Stimulated activated CD8-positive, alpha-beta memory T cell treated with anti-CD3 and anti-CD28 coated beads, Interleukin-7, amount 100 ng/mL, for 24 hours (primary cell): ENCODE results near the gene HIP1.
"Not testable (repeated sequence)": the region's sequence is repeated elsewhere in the genome, so short reads cannot be mapped to it uniquely, and the experiment has no call there.

Source experiments
- DNase-seq: peaks from one replicate; pipeline ENCODE4 v3.0.0-alpha.2; 2020; ENCODE audit warnings: low read depth

Gene HIP1

DNA sequence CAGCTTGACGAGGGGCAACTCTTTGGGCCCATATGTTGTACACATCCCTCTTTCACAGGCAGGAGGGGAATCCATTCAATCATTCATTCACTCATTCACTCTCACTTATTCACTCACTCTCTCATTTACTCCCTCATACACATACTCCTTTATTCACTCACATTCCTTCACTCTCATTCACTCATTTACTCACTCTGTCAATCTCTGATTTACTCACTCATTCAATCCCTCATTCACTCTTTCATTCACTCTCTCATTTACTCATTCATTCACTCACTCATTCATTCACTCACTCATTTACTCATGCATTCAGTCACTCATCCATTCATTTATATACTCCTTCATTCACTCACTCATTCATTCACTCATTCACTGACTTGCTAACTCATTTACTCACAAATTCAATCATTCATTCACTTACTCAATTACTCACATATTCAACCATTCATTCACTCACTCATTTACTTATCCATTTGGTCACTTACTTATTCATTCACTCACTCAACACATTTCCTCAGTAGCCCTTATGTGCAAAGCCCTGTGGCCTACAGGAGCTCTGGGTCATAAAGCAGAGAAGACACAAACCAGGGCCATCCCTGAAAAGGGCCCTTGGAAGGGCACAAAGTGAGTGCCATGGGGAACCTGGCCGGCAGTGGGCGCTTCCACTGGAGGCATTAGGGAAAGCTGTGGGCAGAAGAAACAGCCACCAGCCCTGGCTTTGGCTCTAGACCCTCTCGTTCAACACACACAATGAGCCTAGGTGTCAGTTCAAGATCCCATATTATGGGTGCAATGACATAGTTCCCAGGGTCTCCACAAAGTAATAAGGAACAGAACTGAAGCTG lies 26.0 kb downstream of the HIP1 start:
- no peak for DNase-seq

DNA sequence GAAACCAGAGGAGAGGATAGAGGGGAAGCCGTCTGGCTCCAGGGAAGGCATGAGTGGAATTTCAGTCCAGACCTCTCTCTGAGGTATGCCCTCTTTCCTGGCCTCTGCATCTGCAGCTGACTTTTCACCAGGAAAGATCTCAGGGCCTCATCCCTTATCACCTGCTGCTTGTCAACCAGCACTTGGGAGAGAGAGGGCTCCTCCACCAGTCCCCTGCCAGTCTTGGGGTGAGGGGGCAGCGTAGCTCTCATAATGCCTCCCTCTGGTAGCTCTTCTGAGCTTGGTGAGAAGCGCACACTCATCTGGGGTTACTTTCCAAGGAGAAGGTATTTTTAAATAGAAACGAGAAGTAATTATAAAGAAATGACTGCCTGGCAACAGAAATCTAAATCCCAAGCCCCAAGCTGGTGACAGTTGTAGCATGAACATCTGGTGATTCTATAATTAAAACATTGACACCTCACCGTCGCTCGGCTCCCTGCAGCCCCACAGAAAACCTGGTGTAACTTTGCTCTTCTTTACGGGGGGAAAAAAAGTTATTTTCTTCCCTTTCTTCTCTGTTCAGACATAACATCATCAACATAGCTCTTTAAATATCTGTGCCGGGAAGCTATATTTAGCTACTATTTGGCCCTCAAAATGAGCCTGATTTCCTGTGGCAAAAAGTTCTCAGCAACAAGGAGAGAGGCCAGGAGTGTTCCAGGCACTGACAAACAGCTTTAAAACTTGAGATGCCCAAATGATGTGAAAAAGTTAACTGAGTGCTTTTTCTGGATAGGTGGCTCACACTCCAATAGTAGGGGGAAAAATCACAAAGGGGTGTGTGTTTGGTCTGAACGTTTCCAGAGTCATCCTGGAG lies 26.9 kb downstream of the HIP1 start:
- DNase-seq = no peak

DNA sequence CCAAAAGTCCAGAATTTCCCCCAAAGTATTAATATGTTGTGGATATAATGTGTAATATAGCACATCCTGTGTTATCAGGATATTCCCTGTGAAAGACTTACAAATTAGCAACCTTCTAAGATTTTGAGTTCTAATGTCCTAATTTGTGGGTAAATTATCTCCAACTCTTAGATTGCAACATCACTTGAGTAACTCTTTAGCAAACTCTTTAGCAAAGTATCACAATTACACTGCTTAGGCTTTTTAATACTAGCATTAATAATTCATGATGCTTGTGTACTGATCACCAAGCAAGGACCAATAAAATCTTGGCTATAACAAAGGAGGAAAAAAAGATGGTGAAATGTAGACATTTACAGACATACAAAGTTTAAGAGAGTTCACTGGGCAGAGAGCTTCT lies 27.7 kb downstream of the HIP1 start:
- DNase-seq = no peak

DNA sequence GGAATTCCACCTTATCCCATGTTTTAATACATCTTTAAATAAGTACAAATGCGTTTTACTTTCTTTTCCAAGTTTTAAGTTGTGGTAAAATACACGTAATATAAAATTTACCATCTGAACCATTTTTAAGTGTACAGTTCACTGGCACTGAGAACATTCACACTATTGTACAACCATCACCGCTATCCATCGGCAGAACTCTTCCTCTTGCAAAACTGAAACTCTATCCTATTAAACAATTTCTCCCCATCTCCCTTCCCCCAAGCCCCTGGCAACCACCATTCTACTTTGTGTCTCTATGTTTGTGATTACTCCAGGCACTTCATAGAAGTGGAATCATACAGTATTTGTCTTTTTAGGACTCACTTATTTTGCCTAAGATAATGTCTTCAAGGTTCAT lies 33.8 kb downstream of the HIP1 start:
- DNase-seq = no peak

DNA sequence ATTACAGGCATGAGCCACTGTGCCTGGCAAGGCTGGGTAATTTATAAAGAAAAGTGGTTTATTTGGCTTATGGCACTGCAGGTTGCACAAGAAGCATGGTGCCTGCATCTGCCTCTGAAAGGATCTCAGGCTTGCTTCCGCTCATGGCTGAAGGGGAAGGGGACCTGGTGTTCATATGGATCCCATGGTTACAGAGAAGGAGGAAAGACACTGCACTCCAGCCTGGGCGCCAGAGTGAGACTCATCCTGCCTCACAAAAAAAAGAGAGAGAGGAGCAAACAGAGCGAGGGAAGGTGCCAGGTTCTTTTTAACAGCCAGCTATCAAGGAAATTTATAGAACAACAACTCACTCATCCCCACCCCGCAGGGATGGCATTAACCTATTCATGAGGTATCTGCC lies 36.2 kb downstream of the HIP1 start:
- no peak for DNase-seq

DNA sequence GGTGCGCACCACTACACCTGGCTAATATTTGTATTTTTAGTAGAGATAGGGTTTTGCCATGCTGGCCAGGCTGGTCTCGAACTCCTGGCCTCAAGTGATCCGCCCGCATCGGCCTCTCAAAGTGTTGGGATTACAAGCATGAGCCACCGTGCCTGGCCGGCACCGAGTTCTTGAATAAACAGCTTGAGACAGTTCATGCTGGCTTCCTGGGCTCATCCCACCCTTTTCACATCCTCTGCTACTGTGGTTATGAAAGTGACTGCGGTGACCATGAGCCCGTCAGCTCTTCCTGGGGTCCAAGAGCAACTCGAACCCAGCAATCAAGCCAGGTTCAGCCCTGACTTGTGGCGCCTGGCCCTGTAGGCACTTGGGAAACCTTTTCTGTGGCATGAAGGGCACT lies 38.7 kb downstream of the HIP1 start:
- DNase-seq = no peak

DNA sequence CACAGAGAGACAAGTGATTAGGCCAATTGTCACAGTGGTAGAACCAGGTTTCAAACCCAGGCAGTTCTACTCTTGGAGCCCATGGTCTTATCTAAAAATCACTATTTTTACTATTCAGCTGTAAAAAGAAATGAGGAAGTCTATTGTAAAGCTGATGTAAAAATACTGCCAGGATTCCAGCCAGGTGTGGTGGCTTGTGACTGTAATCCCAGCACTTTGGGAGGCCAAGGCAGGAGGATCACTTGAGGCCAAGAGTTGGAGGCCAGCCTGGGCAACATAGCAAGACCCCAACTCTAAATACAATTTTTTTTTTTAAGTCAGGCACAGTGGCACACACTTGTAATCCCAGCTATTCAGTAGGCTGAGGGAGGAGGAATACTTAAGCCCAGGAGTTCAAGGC lies 40.4 kb downstream of the HIP1 start:
- no peak for DNase-seq

DNA sequence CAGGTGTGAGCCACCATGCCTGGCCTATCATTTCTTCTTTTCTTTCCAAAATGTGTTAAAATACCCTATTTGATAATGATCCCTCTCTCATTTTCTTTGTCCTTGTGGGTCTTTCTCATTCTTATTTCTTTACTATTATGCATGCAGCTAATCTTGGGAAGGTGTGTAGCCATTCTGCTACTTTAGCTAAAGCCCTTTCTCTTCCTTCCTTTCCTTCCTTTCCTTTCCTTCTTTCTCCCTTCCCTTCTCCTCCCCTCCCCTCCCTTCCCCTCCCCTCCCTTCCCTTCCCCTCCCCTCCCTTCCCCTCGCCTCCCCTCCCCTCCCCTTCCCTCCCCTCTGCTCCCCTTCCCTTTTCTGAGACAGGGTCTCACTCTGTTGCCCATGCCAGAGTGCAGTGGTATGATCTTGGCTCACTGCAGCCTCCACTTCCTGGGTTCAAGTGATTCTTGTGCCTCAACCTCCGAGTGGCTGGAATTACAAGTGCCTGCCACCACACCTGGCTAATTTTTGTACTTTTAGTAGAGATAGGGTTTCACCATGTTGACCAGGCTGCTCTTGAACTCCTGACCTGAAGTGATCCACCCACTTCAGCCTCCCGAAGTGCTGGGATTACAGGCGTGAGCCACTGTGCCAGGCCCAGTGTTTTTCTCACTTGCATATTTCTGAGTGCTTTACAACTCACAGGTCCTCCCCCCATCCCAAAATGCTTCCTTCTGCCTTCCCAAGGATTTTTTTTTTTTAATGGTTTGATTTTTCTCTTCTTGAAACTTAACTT lies 42.3 kb downstream of the HIP1 start:
- no peak for DNase-seq

DNA sequence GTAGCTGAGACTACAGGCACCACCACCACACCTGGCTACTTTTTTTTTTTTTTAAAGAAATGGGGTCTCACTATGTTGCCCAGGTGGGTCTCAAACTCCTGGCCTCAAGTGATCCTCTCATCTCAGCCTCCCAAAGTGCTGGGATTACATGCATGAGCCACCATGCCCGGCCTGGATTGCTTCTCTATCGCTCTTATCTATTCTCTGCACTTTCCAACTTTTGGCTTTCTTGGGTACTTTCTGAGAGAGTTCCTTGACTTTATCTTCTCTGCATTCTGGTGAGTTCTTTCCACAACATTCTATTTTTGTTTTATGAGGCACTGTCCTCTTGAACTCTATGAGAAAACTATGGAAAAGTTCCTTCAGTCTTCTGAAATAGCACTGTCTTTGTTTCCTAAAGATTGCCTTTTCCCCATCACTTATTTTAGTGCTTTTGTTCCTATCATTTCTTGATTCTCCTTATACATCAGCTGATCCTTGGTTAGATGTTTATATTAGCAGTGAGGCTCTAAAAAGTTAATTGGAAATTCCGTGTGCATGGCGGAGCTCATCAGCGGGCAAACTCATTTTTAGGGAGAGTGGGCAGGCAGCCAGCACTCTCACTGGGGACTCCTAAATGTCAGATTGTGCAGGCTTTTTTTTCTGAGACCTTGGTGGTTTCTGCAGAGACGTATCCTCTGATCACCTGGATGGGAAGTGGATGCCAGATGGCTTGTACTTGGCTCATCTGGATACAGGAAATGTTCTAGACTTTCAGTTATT lies 43.9 kb downstream of the HIP1 start:
- DNase-seq = no peak

DNA sequence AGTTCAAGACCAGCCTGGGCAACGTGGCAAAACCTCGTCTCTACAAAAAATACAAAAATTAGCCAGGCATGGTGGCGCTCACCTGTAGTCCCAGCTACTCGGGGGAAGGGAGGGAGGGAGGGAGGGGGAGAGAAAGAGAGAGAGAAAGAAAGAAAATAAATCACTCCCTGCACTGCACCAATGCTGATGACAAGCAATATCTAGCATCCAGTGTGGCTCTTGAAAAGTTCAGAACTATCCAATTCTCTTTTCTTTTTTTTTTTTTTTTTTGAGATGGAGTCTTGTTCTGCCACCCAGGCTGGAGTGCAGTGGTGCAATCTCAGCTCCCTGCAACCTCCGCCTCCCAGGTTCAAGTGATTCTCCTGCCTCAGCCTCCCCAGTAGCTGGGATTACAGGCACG lies 45.1 kb downstream of the HIP1 start:
- not testable (repeated sequence) for DNase-seq

DNA sequence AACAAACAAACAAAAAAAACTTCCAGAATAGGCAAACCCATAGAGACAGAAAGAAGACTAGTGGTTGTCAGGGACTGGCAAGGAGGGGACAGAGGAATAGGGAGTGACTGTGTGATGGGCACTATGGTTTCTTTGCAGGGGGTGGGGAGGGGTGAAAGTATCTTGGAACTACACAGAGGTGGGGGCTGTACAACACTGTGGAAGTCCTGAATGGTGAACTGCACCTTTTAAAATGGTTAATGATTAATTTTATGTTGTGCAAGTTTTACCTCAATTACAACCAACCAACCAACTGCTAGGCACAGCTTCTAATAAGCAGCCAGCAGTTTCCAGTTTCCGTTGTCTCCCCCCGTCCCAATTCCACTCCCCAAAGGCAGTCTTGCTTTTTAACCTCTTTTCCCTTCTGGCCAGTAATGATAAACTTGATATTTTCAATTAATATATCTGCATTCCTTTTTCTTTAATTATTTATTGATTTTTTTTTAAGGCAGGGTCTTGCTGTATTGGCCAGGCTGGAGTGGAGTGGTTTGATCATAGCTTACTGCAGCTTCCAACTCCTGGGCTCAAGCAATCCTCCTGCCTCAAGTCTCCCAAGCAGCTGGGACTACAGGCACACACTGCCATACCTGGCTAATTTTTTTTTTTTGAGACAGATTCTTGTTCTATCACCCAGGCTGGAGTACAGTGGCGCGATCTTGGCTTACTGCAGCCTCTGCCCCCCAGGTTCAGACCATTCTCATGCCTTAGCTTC lies 46.8 kb downstream of the HIP1 start:
- no peak for DNase-seq

DNA sequence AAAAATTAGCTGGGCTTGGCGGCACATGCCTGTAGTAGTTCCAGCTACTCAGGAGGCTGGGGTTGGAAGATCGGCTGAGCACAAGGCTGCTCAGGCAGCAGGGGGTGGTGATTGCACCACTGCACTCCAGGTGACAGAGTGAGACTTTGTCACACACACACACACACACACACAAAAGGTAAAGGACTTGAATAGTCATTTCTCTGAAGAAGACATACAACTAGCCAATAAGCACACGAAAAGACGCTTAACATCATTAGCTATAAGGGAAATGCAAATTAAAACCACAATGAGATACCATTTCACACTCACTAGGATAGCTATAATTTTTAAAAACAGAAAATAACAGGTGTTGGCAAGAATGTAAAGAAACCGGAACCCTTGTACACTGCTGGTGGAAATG lies 48.6 kb downstream of the HIP1 start:
- no peak for DNase-seq

DNA sequence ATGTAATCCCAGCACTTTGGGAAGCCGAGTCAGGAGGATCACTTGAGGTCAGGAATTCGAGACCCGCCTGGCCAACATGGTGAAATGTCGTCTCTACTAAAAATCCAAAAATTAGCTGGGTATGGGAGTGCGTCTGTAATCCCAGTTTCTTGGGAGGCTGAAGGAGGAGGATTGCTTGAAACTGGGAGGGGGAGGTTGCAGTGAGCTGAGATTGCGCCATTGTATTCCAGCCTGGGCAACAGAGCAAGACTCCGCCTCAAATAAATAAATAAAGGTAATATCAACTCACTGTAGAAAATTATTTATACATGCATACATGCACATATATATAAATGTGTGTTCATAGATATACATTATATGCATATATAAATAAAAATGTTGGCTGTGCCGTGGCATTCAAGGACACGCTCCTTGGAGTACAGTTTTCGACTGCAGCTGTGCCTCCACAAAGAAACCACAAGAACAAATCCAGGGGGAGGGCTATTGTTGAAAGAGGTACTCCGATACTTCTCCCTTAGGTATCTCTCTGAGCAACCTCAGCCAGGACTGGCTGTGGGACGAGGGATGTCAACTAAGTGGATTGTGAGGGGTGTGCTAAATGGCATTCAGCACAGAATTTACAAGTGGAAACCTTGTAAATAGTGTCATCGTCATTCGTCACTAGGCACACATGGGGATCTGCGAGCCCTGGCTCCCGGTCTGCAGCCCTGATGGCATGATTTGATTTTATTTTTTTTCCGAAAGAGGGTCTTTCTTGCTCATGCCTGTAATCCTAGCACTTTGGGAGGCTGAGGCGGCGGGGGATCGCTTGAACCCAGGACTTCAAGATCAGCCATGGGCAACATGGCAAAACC lies 49.3 kb downstream of the HIP1 start:
- no peak for DNase-seq

DNA sequence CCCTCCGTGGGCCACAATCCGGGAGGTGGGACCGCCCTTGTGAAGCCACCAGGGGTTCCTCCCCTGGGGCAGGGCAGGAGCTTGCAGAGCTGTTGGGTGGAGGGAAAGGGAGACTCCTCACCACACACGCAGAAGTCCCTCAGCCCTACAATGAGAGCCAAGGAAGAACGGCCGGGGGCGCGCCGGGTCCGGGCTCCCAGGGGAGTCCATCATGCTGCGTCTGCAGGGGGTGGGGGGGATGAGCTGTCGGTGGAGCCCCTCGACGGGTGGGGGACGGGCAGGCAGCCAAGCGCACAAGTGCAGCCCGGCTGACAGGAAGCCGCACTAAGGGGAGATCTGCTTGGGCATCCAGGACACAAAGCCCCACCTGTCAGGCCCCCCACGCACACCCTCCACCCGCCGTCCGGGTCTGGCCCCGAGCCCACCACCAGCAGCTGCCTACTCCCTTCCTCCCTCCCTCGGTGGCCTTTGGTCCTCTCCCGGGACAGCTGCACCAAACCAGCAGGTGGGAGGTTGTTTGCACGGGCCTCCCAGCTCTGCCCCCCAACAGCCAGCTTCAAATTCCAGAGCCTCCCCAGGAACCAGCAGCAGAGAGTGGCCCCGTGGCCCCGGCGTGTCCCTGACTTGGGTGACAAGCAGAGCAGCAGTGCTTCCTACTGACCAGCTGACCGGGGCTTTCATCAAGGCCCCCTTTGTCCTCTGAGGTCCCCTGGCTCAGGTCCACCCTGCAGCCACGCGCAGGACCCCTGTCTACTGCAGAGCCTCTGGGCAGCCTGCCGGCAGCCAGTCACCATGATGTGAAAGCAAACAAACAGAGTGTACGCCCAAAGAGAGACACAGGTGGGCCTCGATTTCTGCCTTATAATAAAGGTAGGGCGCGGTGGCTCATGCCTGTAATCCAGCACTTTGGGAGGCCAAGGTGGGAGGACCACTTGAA lies 50.3 kb downstream of the HIP1 start:
- no peak for DNase-seq

DNA sequence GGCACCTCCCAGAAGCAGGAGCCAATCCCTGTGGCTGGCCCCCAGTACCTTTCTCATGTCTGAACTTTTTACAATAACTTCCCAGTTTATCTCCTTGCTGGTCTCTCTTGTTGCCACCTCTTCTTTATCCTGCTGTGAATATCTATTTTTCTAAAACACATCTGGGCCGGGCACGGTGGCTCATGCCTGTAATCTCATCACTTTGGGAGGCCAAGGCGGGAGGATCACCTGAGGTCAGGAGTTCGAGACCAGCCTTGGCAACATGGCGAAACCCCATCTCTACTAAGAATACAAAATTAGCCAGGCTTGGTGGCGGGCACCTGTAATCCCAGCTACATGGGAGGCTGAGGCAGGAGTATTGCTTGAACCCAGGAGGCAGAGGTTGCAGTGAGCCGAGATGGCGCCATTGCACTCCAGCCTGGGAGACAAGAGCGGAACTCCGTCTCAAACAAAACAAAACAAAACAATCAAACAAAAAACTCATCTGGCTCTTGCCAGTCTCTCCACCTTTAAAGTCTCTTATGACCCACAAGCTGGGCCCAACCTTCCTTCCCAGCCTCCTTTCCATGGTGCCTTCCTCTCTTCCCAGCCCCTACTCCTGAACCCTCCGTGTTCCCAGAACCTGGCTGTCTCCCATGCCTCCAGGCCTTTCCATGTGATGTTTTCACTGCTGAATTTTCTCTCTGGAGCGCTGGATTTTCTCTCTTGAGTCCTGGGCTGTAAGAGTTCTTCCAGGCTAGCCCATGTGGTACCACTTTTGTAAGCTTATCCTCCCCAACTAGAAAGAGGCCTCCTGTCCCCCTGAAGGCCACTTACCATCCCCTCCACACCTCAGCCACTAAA lies 51.3 kb downstream of the HIP1 start:
- no peak for DNase-seq

DNA sequence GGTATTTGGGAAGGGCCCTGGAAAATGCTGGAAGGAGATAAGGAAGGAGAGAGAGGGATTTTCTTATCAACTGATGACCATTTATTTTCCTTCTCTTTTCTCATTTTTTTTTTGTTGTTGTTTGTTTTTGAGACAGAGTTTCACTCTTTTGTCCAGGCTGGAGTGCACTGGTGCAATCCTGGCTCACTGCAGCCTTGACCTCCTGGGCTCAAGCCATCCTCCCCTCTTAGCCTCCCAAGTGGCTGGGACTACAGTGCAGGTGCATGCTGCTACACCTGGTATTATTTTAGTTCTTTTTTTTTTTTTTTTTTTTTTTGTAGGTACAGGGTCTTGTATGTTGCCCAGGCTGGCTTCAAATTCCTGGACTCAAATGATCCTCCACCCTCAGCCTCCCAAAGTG lies 52.2 kb downstream of the HIP1 start:
- DNase-seq = no peak

DNA sequence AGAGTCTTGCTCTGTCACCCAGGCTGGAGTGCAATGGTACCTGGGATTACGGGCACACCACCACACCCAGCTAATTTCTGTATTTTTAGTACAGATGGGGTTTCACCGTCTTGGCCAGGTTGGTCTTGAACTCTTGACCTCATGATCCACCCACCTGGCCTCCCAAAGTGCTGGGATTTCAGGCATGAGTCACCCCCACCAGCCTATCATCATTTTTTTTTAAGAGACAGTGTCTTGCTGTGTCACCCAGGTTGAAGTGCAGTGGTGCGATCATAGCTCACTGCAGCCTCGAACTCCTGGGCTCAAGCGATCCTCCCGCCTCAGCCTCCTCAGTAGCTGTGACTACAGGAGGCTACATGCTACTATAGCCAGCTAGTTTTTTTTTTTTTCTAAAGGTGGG lies 56.7 kb downstream of the HIP1 start:
- not testable (repeated sequence) for DNase-seq

DNA sequence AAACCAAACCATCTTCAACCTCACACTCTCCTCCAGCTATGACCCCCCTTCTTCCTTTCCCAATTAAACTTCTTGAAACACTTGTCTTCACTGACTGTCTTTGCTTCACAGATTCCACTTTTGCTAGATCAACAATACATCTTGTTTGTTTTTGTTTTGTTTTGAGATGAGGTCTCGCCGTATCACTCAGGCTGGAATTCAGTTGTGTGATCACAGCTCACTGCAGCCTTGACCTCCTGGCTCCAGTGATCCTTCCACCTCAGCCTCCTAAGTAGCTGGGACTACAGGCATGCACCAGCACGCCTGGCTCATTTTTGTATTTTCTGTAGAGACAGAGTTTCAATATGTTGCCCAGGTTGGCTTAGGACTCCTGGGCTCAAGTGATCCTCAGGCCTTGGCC lies 59.7 kb downstream of the HIP1 start:
- DNase-seq = no peak
